ENCODE measurements around the gene DAB2IP. TPM values are rescaled to one million over a fixed set of nuclear protein-coding genes. Genes with fewer than 3 reads are reported as not detected.
A peak's percentile ranks its signal among the peaks of the same experiment; 100 is the strongest.

Gene DAB2IP
- total RNA-seq, 4 donors from 2014 or later: 19.2 to 45.4 (median 34.8) TPM

- ATAC-seq (ENCODE audit: low FRiP score) (no peak), DNase-seq (ENCODE audit: low spot score) (no peak)
- TF ChIP-seq CTCF (IDR thresholded peaks at IDR 0.05): no peak
These were observed 16.8 kb upstream of the DAB2IP start for GRCh38 chr9:121634329-121635261.

GRCh38 chr9:121635300-121635876 lies 16.0 kb upstream of the DAB2IP start:
- no peak for DNase-seq (ENCODE audit: low spot score)
- no peak for ATAC-seq (ENCODE audit: low FRiP score)
- TF ChIP-seq CTCF (IDR thresholded peaks at IDR 0.05): no peak

GRCh38 chr9:121636341-121636865 lies 15.0 kb upstream of the DAB2IP start:
- DNase-seq (ENCODE audit: low spot score) (no peak), ATAC-seq (ENCODE audit: low FRiP score) (peak; percentile 26)
- TF ChIP-seq CTCF (IDR thresholded peaks at IDR 0.05): no peak

- TF ChIP-seq CTCF (IDR thresholded peaks at IDR 0.05): no peak
- DNase-seq (ENCODE audit: low spot score) (no peak), ATAC-seq (ENCODE audit: low FRiP score) (no peak)
These were observed 14.3 kb upstream of the DAB2IP start for GRCh38 chr9:121636978-121637712.

- TF ChIP-seq CTCF (IDR thresholded peaks at IDR 0.05): no peak
- no peak for ATAC-seq (ENCODE audit: low FRiP score)
- DNase-seq (ENCODE audit: low spot score): no peak
These were observed 13.7 kb upstream of the DAB2IP start for GRCh38 chr9:121637713-121638220.

- no peak for TF ChIP-seq CTCF (IDR thresholded peaks at IDR 0.05)
- ATAC-seq (ENCODE audit: low FRiP score) (no peak), DNase-seq (ENCODE audit: low spot score) (no peak)
These were observed 13.0 kb upstream of the DAB2IP start for GRCh38 chr9:121638399-121638798.

All from omental fat pad (tissue), 4 donors.